ENCODE measurements around the gene SMG6. TPM values are rescaled to one million over a fixed set of nuclear protein-coding genes. Genes with fewer than 3 reads are reported as not detected.

SMG6 gene
- total RNA-seq, 2 donors from 2014 or later: 18.3 to 23.6 TPM

DNA sequence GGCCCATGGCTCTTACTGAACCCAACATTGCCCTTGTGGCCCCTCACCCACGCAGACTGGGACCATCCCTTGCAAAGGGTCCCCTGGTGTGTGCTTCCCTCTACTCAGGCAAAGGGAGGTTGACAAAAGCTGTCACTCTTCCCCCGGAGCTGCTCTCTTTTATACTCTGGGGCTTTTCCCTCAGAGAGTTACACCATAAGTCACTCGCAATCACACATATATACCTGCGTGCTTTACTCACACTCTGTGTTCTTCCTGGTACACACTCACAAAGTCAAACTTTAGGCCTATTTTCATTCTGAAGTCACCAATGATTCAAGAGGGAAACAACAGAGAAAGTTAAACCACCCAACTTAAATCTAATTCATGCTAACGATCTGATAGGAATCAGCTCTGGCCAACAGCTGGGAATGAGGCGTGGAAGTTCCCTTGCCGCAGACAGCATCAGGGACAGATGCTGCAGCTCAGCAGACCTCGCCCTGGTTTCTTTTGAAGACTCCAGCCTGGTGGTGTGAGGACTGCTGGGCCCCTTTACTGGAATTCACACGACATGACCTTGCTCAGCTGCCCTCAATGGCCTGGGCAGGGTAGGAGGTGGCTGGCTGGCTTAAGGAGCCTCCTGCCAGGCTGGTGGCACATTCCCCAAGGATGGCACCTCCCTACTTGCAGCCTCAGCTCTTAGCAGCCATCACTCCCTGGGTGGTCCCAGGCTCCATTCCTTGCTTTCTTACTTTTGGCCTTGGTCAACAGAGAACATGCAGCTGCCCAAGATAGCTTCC lies 221.4 kb downstream of the SMG6 start:
- peak overlapping the region; percentile 96 for H3K27ac ChIP-seq
- peak overlapping the region; percentile 0 to 53 for H3K9ac ChIP-seq (ENCODE audit: low read depth in 2 of 2, low read length in 2 of 2)
- no peaks in the 10 kb centered on the region for H3K9me3 ChIP-seq
- no peak for DNase-seq
- H3K27me3 ChIP-seq: no peaks in the 10 kb centered on the region
- peaks cover 12% of the 10 kb centered on the region for H3K4me1 ChIP-seq
- TF ChIP-seq, protein P1, sequence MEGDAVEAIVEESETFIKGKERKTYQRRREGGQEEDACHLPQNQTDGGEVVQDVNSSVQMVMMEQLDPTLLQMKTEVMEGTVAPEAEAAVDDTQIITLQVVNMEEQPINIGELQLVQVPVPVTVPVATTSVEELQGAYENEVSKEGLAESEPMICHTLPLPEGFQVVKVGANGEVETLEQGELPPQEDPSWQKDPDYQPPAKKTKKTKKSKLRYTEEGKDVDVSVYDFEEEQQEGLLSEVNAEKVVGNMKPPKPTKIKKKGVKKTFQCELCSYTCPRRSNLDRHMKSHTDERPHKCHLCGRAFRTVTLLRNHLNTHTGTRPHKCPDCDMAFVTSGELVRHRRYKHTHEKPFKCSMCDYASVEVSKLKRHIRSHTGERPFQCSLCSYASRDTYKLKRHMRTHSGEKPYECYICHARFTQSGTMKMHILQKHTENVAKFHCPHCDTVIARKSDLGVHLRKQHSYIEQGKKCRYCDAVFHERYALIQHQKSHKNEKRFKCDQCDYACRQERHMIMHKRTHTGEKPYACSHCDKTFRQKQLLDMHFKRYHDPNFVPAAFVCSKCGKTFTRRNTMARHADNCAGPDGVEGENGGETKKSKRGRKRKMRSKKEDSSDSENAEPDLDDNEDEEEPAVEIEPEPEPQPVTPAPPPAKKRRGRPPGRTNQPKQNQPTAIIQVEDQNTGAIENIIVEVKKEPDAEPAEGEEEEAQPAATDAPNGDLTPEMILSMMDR (IDR thresholded peaks at IDR 0.05): no peak
- H3K36me3 ChIP-seq: no peaks in the 10 kb centered on the region
- intact Hi-C loops (cut with DNase I): no loop called here
- no peak overlapping the region for H3K4me3 ChIP-seq

DNA sequence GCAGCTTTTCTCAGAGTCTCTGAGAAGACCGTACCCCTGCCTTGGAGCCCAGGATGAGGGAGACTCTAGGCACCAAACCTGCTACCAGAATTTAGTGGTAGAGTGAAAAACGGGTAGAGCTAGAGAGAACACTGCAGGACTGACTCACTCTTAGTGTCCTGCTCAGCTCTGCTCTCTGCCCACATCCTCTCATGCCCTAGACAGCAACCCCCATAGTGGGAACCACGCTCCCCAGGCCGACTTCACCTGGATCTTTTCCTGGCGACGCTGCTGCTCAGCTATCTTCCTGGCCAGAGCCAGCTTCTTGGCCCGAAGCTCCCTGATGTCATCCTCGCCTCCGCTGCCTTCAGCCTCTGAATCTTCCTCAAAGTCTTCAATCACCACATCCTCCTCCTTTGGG lies 222.0 kb downstream of the SMG6 start:
- intact Hi-C loops (cut with DNase I): no loop called here
- Histone ChIP-seq H3K27me3 (no peaks in the 10 kb centered on the region), H3K9me3 (no peaks in the 10 kb centered on the region), H3K27ac (peak overlapping the region; percentile 96), H3K36me3 (no peaks in the 10 kb centered on the region), H3K9ac (ENCODE audit: low read depth in 2 of 2, low read length in 2 of 2) (peak overlapping the region; percentile 0 to 53), H3K4me1 (peaks cover 11% of the 10 kb centered on the region), H3K4me3 (no peak overlapping the region)
- TF ChIP-seq, protein P1 (IDR thresholded peaks at IDR 0.05): no peak
- no peak for DNase-seq

DNA sequence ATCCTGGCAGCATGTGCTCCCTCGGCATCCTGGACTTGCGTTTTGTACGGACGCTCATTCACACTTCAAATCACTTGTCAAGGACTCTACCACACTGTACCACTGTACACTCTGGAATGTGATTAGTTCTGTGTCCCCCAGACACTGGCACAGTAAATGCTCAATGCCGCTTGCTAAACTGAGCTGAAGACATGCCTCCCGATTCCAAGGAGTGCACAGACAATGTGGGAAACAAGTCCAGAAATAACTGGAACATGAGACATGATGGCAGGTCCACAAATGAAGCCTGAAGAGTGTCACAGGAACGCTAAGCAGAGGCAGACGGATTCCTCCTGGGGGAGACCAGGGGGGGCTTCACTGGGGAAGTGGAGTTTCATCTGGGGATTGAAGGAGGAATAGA lies 226.5 kb downstream of the SMG6 start:
- Histone ChIP-seq H3K9ac (ENCODE audit: low read depth in 2 of 2, low read length in 2 of 2) (no peak overlapping the region), H3K27ac (peak overlapping the region; percentile 65), H3K36me3 (no peaks in the 10 kb centered on the region), H3K27me3 (no peaks in the 10 kb centered on the region), H3K9me3 (no peaks in the 10 kb centered on the region), H3K4me3 (no peak overlapping the region), H3K4me1 (no peaks in the 10 kb centered on the region)
- intact Hi-C loops (cut with DNase I): no loop called here
- DNase-seq: no peak
- TF ChIP-seq, protein P1 (IDR thresholded peaks at IDR 0.05): no peak

DNA sequence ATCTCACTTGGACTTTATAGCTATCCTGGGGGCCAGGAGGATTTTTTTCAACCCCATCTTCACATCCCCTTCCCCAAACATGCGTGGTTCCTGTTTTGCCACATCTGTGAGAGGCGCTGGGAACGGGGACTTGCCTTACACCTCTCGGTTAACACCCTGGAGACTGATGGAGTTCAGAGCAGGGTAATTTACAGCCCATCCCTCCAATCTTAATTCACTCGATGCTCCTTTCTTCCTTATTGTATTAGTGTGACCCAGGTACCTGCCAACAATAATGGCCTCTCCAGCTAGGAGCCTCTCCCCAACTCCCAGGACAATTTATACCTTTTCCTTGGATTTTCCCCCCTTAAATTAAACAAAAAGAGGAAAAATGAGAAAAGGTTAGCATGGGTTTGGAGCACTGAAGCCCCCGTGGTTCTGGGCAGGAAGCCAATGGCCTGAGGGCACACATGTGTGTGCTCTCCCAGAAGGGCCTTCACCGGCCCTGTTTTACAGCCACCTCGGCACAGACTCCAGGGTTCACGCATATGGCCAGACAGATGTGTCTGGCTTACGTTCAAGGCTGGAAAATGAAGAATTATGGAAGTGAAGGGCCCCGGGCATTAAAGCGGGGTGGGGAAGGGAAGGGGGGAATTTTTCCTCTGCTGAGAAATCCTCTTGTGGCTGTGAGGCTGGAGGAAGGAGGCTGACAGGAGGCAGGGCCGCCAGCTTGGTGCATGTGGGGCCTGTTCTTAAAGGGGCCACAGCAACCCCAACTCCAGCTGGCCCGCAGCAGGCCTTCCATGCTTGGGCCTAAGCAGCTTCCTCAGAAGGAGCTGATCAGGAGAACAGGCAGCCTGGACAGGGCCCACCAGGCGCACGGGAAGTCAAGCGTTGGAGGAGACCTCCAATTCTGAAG lies 227.2 kb downstream of the SMG6 start:
- peak overlapping the region; percentile 65 for H3K27ac ChIP-seq
- no peaks in the 10 kb centered on the region for H3K27me3 ChIP-seq
- H3K9ac ChIP-seq (ENCODE audit: low read depth in 2 of 2, low read length in 2 of 2): peak overlapping the region in 1 of 2 donors; percentile 38
- no peaks in the 10 kb centered on the region for H3K36me3 ChIP-seq
- no peaks in the 10 kb centered on the region for H3K9me3 ChIP-seq
- no peak overlapping the region for H3K4me3 ChIP-seq
- no peak for DNase-seq
- intact Hi-C loops (cut with DNase I): no loop called here
- TF ChIP-seq, protein P1 (IDR thresholded peaks at IDR 0.05): no peak
- no peaks in the 10 kb centered on the region for H3K4me1 ChIP-seq

DNA sequence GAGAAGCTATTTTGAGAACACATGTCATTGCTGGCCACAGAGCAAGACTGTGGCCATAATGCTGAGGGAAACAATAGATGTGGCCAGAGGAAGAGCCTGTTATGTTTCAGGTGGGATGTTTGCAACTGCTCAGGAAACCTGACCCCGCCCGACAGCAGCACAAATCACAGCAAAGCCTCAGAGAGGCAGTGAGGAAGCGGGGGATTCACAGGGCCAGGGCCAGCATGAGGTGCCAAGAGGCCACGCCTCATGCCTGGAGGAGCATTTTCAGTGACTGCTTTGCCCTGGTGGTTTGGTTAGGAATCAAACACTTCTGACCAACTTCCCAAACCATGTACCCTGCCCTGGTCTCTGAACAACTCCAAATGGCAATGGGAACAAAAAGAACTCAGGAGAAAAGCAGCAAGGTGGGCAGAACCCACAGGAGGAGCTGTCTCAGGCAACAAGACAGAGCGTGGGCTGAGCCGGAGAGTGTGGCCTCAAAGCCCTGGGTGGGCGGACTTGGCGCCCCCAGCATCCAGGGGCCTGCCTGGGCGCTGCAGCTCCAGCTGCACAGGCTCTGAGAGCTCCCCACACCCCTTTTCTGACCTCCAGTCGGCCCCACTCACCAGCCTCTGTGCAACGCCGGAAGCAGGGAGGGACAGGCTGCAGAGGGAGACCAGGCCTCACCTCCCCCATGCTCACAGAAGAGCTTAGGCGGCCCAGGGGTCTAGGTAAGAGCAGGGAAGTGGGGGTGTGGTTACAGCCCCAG lies 228.1 kb downstream of the SMG6 start:
- Histone ChIP-seq H3K4me1 (no peaks in the 10 kb centered on the region), H3K9ac (ENCODE audit: low read depth in 2 of 2, low read length in 2 of 2) (peak overlapping the region in 1 of 2 donors; percentile 38), H3K36me3 (no peaks in the 10 kb centered on the region), H3K9me3 (no peaks in the 10 kb centered on the region), H3K27me3 (no peaks in the 10 kb centered on the region), H3K4me3 (no peak overlapping the region), H3K27ac (peak overlapping the region; percentile 65)
- intact Hi-C loops (cut with DNase I): no loop called here
- TF ChIP-seq, protein P1 (IDR thresholded peaks at IDR 0.05): no peak
- DNase-seq: peak; percentile 24
